ENCODE results near the gene CACNG4.

DNA sequence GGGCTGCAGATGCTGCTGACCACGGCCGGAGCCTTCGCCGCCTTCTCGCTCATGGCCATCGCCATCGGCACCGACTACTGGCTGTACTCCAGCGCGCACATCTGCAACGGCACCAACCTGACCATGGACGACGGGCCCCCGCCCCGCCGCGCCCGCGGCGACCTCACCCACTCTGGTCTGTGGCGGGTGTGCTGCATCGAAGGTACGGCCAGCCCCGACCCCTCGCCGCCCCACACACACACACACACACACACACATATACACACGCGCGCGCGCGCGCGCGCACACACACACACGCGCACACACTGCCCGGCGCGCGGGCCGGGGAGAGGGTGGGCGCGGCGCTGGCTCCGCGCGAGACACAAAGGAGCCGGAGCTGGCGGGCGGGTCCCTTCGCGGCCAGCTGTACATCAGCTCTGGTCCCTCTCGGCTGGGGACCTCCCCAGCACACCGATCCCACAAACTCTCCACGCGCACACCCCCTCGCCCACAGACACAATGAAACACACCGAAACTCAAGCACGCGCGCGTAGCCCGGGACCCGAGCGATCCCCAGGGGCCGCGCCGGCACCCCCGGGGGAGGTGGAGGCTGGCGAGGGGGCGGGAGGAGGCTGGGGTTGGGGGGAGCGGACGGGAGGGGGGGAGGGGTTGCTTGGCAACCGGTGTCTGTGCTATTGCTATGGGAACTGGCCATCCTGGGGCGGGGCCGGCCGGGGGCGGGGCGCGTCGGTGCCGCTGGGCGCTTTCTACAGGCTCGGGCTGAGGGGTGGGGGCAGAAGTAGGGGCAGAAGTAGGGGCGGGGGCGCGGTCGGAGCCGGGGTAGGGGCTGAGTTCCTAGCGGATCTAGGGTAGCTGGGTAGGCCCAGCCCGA lies 658 bp downstream of the CACNG4 start:
- TF ChIP-seq POLR2A (IDR thresholded peaks at IDR 0.05) (no peak), CTCF (IDR thresholded peaks at IDR 0.05) (no peak), POLR2AphosphoS5 (IDR thresholded peaks at IDR 0.05) (no peak)

Measured in upper lobe of left lung (tissue), 4 donors.